Right lobe of liver (tissue), 4 donors: ENCODE results near the gene STAT5B.
A peak's percentile ranks its signal among the peaks of the same experiment; 100 is the strongest.

Source experiments
- POLR2A ChIP-seq: fragments of 450-650 bp; IDR thresholded peaks from one replicate; pipeline ENCODE4 v1.6.1; 2017; ENCODE audit warnings: antibody characterized with exemption, mild to moderate bottlenecking
- TF ChIP-seq, protein P1 (sequence below), 4 donors: fragments of 200-600 bp in 3 of 4; fragments of 450-650 bp in 1 of 4; IDR thresholded peaks; one replicate each; pipeline versions ENCODE4 v1.5.1 to v1.8.0; 2016 to 2022; ENCODE audit warnings: antibody characterized with exemption in 4 of 4, mild to moderate bottlenecking in 2 of 4
- donor health status: DM: no; HTN: no; CAD: no.
- donor health status: DM: no; HTN: no; CAD: no.
- donor health status: DM: no; HTN: yes; CAD: no.

DNA sequence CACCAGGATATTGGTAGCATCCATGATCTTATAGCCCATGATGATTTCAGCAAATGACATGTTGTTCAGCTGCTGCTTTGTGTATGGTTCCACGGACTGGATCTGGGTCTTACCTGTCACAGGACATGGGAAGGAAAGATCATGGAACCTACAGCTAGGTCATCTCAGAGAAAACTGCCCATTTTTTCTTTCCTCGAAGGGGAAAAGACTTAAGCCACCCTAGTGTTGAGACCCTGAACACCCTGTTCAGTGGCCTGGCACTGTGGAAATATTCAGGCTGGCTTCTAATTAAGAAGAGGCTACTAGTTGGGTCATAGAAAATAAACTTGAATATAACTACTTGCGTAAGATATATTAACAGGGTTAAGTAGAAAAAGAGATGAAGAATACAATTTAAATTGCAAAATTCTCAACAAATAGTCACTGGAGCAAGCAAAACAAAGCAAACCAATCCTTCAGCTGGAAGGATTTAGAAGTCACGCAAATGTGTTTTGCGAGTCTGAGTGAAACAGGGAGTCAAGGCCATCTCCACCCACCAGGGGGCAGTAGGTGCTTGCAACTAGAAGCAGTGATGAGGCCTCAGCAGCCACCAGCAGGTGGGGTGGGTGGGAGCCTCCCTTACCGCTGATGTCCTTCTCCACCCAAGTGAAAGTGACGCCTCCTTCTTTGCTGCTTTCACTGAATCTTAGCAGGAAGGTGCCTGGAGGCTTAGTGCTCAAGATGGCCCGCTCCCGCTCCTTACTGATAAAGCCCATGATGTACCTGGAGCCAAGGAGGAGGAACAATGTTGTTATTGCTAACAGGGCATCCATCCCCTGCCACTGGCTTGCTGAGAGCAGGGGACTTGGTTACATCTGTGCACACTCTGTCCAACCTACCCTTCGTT lies 46.4 kb upstream of the STAT5B start:
- TF ChIP-seq, protein P1, sequence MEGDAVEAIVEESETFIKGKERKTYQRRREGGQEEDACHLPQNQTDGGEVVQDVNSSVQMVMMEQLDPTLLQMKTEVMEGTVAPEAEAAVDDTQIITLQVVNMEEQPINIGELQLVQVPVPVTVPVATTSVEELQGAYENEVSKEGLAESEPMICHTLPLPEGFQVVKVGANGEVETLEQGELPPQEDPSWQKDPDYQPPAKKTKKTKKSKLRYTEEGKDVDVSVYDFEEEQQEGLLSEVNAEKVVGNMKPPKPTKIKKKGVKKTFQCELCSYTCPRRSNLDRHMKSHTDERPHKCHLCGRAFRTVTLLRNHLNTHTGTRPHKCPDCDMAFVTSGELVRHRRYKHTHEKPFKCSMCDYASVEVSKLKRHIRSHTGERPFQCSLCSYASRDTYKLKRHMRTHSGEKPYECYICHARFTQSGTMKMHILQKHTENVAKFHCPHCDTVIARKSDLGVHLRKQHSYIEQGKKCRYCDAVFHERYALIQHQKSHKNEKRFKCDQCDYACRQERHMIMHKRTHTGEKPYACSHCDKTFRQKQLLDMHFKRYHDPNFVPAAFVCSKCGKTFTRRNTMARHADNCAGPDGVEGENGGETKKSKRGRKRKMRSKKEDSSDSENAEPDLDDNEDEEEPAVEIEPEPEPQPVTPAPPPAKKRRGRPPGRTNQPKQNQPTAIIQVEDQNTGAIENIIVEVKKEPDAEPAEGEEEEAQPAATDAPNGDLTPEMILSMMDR (IDR thresholded peaks at IDR 0.05): peak; percentile 96 to 100 (median 100)
- no peak for TF ChIP-seq POLR2A
